ENCODE results near the gene EME1. TPM values are rescaled to one million over a fixed set of nuclear protein-coding genes. Genes with fewer than 3 reads are reported as not detected.

Gene EME1
- total and polyA plus RNA-seq, 2 of the 13 experiments (the other 11 are each of a cell fraction or from before 2014, with no cell fraction given): 20.7 to 24.6 TPM

DNA sequence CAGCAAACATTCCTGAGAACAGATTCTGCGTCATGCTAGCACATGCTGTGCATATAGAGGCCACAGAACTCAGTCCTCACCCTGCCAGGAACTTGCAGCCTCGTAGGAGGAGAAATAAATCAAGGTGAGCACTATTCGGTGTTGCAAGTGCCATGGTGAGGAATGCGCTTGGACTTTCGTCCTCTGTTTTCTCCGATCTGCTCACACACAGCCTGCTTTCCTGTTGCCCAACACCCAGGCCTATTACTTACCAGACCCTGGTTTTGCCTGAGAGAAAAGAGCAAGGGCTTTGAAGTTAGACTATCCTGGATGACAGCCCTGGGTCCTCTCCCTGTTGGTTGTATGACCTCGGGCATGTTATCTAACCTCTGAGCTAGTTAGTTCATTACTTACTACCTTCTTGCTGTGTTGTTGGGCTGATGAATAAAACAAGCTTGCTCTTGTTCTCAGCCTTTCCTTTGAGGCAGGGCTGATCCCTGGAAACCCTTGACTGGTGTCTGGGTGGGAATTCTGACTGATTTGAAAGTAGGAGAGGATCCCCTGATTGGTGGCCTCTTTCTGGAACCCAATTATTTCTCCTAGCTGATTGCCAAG, 55.9 kb downstream of the EME1 start (continued):
- TF ChIP-seq, protein P1, sequence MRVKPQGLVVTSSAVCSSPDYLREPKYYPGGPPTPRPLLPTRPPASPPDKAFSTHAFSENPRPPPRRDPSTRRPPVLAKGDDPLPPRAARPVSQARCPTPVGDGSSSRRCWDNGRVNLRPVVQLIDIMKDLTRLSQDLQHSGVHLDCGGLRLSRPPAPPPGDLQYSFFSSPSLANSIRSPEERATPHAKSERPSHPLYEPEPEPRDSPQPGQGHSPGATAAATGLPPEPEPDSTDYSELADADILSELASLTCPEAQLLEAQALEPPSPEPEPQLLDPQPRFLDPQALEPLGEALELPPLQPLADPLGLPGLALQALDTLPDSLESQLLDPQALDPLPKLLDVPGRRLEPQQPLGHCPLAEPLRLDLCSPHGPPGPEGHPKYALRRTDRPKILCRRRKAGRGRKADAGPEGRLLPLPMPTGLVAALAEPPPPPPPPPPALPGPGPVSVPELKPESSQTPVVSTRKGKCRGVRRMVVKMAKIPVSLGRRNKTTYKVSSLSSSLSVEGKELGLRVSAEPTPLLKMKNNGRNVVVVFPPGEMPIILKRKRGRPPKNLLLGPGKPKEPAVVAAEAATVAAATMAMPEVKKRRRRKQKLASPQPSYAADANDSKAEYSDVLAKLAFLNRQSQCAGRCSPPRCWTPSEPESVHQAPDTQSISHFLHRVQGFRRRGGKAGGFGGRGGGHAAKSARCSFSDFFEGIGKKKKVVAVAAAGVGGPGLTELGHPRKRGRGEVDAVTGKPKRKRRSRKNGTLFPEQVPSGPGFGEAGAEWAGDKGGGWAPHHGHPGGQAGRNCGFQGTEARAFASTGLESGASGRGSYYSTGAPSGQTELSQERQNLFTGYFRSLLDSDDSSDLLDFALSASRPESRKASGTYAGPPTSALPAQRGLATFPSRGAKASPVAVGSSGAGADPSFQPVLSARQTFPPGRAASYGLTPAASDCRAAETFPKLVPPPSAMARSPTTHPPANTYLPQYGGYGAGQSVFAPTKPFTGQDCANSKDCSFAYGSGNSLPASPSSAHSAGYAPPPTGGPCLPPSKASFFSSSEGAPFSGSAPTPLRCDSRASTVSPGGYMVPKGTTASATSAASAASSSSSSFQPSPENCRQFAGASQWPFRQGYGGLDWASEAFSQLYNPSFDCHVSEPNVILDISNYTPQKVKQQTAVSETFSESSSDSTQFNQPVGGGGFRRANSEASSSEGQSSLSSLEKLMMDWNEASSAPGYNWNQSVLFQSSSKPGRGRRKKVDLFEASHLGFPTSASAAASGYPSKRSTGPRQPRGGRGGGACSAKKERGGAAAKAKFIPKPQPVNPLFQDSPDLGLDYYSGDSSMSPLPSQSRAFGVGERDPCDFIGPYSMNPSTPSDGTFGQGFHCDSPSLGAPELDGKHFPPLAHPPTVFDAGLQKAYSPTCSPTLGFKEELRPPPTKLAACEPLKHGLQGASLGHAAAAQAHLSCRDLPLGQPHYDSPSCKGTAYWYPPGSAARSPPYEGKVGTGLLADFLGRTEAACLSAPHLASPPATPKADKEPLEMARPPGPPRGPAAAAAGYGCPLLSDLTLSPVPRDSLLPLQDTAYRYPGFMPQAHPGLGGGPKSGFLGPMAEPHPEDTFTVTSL (CRISPR knock-in tag; IDR thresholded peaks at IDR 0.05; ENCODE audit: borderline replicate concordance): peak; percentile 64; the same call in 1 of the 2 replicates
- TF ChIP-seq ATRX (CRISPR knock-in tag; IDR thresholded peaks at IDR 0.05; ENCODE audit: borderline replicate concordance) (0 out of 2 replicates have a peak, but pooled peaks have one; percentile 45), NFYC (CRISPR knock-in tag; IDR thresholded peaks at IDR 0.05) (peak; percentile 29; the same call in 1 of the 2 replicates), TCF7 (IDR thresholded peaks at IDR 0.05; ENCODE audit: low read depth) (peak; percentile 91), ZMYM2 (CRISPR knock-in tag; IDR thresholded peaks at IDR 0.05) (no peak), TRIM24 (CRISPR knock-in tag; IDR thresholded peaks at IDR 0.05) (peak; percentile 87), BRD4 (CRISPR knock-in tag; IDR thresholded peaks at IDR 0.05) (peak; percentile 62; the same call in 1 of the 2 replicates), SNAI1 (CRISPR knock-in tag; IDR thresholded peaks at IDR 0.05; ENCODE audit: borderline replicate concordance) (0 out of 2 replicates have a peak, but pooled peaks have one; percentile 51), KDM3A (CRISPR knock-in tag; IDR thresholded peaks at IDR 0.05; ENCODE audit: low read depth) (peak; percentile 94), ZSCAN21 (CRISPR knock-in tag; IDR thresholded peaks at IDR 0.05; ENCODE audit: borderline replicate concordance) (peak; percentile 86; the same call in 1 of the 2 replicates), NCOA2 (CRISPR knock-in tag; IDR thresholded peaks at IDR 0.05) (peak; percentile 93)
- TF ChIP-seq, protein P2, sequence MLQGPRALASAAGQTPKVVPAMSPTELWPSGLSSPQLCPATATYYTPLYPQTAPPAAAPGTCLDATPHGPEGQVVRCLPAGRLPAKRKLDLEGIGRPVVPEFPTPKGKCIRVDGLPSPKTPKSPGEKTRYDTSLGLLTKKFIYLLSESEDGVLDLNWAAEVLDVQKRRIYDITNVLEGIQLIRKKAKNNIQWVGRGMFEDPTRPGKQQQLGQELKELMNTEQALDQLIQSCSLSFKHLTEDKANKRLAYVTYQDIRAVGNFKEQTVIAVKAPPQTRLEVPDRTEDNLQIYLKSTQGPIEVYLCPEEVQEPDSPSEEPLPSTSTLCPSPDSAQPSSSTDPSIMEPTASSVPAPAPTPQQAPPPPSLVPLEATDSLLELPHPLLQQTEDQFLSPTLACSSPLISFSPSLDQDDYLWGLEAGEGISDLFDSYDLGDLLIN (CRISPR knock-in tag; IDR thresholded peaks at IDR 0.05; ENCODE audit: borderline replicate concordance): no peak
- TF ChIP-seq, protein P3, sequence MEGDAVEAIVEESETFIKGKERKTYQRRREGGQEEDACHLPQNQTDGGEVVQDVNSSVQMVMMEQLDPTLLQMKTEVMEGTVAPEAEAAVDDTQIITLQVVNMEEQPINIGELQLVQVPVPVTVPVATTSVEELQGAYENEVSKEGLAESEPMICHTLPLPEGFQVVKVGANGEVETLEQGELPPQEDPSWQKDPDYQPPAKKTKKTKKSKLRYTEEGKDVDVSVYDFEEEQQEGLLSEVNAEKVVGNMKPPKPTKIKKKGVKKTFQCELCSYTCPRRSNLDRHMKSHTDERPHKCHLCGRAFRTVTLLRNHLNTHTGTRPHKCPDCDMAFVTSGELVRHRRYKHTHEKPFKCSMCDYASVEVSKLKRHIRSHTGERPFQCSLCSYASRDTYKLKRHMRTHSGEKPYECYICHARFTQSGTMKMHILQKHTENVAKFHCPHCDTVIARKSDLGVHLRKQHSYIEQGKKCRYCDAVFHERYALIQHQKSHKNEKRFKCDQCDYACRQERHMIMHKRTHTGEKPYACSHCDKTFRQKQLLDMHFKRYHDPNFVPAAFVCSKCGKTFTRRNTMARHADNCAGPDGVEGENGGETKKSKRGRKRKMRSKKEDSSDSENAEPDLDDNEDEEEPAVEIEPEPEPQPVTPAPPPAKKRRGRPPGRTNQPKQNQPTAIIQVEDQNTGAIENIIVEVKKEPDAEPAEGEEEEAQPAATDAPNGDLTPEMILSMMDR (CRISPR knock-in tag; IDR thresholded peaks at IDR 0.05): peak; percentile 35; the same call in 1 of the 2 replicates
- TF ChIP-seq, protein P4, sequence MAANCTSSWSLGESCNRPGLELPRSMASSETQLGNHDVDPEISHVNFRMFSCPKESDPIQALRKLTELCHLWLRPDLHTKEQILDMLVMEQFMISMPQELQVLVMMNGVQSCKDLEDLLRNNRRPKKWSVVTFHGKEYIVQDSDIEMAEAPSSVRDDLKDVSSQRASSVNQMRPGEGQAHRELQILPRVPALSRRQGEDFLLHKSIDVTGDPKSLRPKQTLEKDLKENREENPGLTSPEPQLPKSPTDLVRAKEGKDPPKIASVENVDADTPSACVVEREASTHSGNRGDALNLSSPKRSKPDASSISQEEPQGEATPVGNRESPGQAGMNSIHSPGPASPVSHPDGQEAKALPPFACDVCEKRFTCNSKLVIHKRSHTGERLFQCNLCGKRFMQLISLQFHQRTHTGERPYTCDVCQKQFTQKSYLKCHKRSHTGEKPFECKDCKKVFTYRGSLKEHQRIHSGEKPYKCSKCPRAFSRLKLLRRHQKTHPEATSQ (CRISPR knock-in tag; IDR thresholded peaks at IDR 0.05; ENCODE audit: borderline replicate concordance): peak; percentile 94; the same call in 1 of the 2 replicates
- TF ChIP-seq, protein P5, sequence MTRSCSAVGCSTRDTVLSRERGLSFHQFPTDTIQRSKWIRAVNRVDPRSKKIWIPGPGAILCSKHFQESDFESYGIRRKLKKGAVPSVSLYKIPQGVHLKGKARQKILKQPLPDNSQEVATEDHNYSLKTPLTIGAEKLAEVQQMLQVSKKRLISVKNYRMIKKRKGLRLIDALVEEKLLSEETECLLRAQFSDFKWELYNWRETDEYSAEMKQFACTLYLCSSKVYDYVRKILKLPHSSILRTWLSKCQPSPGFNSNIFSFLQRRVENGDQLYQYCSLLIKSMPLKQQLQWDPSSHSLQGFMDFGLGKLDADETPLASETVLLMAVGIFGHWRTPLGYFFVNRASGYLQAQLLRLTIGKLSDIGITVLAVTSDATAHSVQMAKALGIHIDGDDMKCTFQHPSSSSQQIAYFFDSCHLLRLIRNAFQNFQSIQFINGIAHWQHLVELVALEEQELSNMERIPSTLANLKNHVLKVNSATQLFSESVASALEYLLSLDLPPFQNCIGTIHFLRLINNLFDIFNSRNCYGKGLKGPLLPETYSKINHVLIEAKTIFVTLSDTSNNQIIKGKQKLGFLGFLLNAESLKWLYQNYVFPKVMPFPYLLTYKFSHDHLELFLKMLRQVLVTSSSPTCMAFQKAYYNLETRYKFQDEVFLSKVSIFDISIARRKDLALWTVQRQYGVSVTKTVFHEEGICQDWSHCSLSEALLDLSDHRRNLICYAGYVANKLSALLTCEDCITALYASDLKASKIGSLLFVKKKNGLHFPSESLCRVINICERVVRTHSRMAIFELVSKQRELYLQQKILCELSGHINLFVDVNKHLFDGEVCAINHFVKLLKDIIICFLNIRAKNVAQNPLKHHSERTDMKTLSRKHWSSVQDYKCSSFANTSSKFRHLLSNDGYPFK (CRISPR knock-in tag; IDR thresholded peaks at IDR 0.05; ENCODE audit: borderline replicate concordance): 0 out of 2 replicates have a peak, but pooled peaks have one; percentile 22
